ENCODE results near the gene FAM83E.
A peak's percentile ranks its signal among the peaks of the same experiment; 100 is the strongest.

FAM83E gene

GRCh38 chr19:48606463-48607358 lies 8.2 kb downstream of the FAM83E start, which contains the start of gene SPACA4:
TSS of gene SPACA4 (plus strand) at chr19:48606742. CDS start at chr19:48606979, 237 bp downstream.
- Histone ChIP-seq H3K27ac (no peak within 1 kb of the TSS), H3K4me3 (no peak within 1 kb of the TSS)
- TF ChIP-seq CTCF (IDR thresholded peaks at IDR 0.05): no peak
- DNase-seq (ENCODE audit: low spot score): peak; percentile 65

DNA sequence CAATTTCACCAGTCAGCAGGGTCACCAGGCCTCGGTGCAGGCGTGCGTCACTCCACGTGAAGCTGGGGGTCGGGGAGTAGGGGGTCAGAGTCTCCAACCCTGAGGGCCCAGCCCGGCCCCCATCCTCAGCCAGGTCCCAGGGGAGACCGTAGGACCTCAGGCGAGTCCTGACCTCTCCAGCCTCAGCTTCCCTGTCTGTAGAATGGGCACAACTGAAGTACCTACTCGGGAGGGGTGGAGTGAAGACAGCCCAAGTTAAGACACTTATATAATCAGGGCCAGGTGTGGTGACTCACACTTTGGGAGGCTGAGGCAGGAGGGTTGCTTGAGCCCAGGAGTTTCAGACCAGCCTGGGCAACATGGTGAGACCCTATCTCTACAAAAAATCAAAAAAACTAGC lies 11.0 kb downstream of the FAM83E start:
- Histone ChIP-seq H3K27ac (no peak overlapping the region), H3K4me3 (no peak overlapping the region)
- no peak for DNase-seq (ENCODE audit: low spot score)
- TF ChIP-seq CTCF (IDR thresholded peaks at IDR 0.05): no peak

- TF ChIP-seq CTCF (IDR thresholded peaks at IDR 0.05): no peak
- H3K27ac ChIP-seq: no peak overlapping the region
- DNase-seq (ENCODE audit: low spot score): no peak
These were observed 11.4 kb downstream of the FAM83E start for GRCh38 chr19:48603449-48603848.

GRCh38 chr19:48603001-48603400 lies 11.9 kb downstream of the FAM83E start:
- no peak for DNase-seq (ENCODE audit: low spot score)
- H3K27ac ChIP-seq: no peak overlapping the region
- TF ChIP-seq CTCF (IDR thresholded peaks at IDR 0.05): no peak
- no peak overlapping the region for H3K4me3 ChIP-seq

More at GRCh38 chr19:48603449-48603848, 11.4 kb downstream of the FAM83E start:
- no peak overlapping the region for H3K4me3 ChIP-seq

DNA sequence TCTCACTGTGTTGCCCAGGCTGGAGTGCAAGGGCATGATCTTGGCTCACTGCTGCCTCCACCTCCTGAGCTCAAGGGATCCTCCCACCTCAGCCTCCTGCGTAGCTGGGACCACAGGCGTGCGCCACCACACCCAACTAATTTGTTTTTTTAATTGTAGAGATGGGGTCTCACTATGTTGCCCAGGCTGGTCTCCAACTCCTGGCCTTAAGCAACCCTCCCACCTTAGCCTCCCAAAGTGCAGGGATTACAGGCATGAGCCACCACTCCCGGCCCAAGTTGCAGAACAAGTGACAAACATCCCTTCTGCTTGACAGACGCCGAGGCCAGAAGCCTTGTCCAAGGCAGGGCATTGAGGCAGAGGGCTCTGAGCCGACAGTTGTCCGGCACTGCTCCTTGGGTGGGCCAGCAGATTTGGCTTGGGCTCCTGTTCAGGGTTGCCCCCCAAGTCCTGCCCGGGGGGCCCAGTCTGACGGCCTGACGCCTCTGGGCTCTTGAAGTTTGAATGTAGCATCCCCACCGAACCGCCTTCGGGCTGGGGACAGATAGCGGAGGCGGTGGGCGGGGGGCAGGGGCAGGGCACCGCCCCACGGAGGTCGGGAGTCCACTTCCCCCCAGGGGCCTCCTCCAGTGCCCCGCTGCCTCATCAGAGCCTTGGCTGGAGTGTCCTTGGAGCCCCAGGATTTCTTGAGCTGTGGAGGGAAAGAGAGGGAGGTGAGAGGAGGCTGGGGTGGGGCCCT lies 14.0 kb downstream of the FAM83E start:
- no peak for DNase-seq (ENCODE audit: low spot score)
- TF ChIP-seq CTCF (IDR thresholded peaks at IDR 0.05): no peak
- H3K27ac ChIP-seq: no peak overlapping the region
- no peak overlapping the region for H3K4me3 ChIP-seq

DNA sequence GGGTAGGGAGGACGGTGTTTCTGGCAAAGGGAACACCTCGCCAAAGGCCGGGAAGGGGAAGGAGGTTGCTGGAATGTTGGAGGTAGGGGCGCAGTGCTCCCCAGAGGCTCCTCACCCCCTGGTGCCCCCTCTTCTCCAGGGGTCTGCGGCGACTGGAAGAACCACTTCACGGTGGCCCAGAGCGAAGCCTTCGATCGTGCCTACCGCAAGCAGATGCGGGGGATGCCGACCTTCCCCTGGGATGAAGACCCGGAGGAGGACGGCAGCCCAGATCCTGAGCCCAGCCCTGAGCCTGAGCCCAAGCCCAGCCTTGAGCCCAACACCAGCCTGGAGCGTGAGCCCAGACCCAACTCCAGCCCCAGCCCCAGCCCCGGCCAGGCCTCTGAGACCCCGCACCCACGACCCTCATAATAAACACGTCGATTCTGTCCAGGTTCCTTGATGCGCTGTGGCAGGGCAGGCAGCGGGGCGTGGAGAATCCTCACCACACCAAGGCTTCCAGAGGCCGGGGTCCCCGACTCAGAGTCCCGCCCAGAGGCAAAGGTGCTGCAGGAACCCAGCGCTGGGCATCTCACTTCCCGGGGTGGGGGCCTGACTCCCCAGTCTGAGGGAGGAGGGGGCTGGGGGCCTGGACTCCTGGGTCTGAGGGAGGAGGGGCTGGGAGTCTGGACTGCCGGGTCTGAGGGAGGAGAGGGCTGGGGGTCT lies 15.7 kb downstream of the FAM83E start:
- Histone ChIP-seq H3K27ac (no peak overlapping the region), H3K4me3 (no peak overlapping the region)
- TF ChIP-seq CTCF (IDR thresholded peaks at IDR 0.05): no peak
- no peak for DNase-seq (ENCODE audit: low spot score)

All from coronary artery (tissue), 2 donors.